Natural killer cell treated with Interleukin-12 subunit alpha and Interleukin-12 subunit beta and Interleukin-15 and Interleukin-18, amount 100 ng/mL, for 72 hours (primary cell): Measurements from ENCODE around the gene GRIP2. TPM values are rescaled to one million over a fixed set of nuclear protein-coding genes. Genes with fewer than 3 reads are reported as not detected.
A peak's percentile ranks its signal among the peaks of the same experiment; 100 is the strongest.

Source experiments
- ATAC-seq, 2 donors: fragments of 150-1000 bp; cut with Tn5 transposase in 1 of 2; sonication (Bioruptor Pico), chemical (Tn5 transposase) in 1 of 2; 2 replicates each; pipeline ENCODE4 v1.10.0; 2021
- DNase-seq: peaks from one replicate; pipeline ENCODE4 v3.0.0; 2022; ENCODE audit warnings: low spot score
- H3K27ac Mint-ChIP-seq, 2 donors: 1 replicate in 1 of 2; 2 replicates in 1 of 2; pipeline ENCODE4 v1.8.0; 2022; ENCODE audit warnings: mixed read lengths in 2 of 2, mild to moderate bottlenecking in 1 of 2, moderate library complexity in 1 of 2
- H3K27me3 Mint-ChIP-seq, 2 donors: 1 replicate in 1 of 2; 2 replicates in 1 of 2; pipeline ENCODE4 v1.8.0; 2022; ENCODE audit warnings: mixed read lengths in 2 of 2
- H3K36me3 Mint-ChIP-seq: one replicate; pipeline ENCODE4 v1.8.0; 2022; ENCODE audit warnings: mixed read lengths
- H3K4me1 Mint-ChIP-seq, 2 donors: 1 replicate in 1 of 2; 2 replicates in 1 of 2; pipeline ENCODE4 v1.8.0; 2022; ENCODE audit warnings: low read depth in 2 of 2, mixed read lengths in 2 of 2, mild to moderate bottlenecking in 1 of 2
- H3K4me3 Mint-ChIP-seq: one replicate; pipeline ENCODE4 v1.8.0; 2022; ENCODE audit warnings: mixed read lengths
- H3K9me3 Mint-ChIP-seq: 2 replicates; pipeline ENCODE4 v1.8.0; 2022; ENCODE audit warnings: mixed read lengths
- total RNA-seq, 2 donors: library from RNA; stranded (reverse); gene quantifications; one replicate each; pipeline ENCODE4 v1.2.3, GENCODE V29; 2022

GRIP2 gene
- total RNA-seq, 2 donors from 2014 or later: not detected

DNA sequence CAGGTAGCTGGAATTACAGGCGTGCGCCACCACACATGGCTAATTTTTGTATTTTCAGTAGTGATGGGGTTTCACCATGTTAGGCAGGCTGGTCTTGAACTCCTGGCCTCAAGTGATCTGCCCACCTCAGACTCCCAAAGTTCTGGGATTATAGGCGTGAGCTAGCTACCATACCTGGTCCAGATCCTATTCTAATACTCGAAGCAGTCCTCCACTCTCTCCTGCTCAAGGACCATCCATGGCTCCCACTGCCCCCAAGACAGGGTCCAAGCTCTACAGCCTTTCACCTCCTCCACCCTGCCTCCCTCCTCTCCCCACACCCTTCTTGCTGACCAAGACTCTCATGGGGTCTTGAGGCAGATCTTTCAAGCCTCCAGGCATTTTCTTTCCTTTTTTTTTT, 12.6 kb upstream of the GRIP2 start:
- Mint-ChIP-seq H3K9me3 (no peaks in the 10 kb centered on the region), H3K4me3 (no peak overlapping the region), H3K4me1 (peaks cover 6 to 7% of the 10 kb centered on the region in 2 donors), H3K27me3 (peaks cover 40 to 54% of the 10 kb centered on the region in 2 donors), H3K27ac (no peak overlapping the region), H3K36me3 (no peaks in the 10 kb centered on the region)
- DNase-seq (no peak), ATAC-seq (no peak)

DNA sequence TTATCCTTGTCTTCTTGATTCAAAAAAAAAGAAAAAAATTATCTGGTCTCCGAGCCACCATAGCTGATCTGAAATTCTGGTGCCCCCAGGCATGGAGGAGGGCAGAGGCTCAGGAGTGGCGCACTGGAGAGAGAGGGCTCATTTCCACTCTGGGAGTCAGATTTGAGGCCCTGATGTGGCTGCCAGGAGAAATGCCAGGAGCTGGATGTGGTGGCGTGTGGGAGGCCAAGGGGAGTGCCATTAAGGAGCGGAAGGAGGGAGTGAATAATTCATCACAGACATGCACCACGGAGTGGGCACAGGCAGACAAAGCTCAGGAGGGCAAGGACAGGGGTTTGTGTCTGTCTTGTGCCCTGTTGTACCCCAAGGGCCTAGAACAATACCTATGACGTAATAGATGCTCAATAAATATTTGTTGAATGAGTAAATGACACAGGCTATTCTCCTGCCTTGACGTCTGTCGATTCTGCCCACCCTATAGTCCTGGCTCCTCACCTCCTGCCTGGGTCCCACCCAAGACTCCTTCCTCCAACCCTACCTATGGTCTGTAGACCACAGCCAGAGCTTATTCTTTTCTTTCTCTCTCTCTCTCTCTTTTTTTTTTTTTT, 12.0 kb upstream of the GRIP2 start:
- DNase-seq (no peak), ATAC-seq (no peak)
- Mint-ChIP-seq H3K4me1 (peaks cover 6 to 7% of the 10 kb centered on the region in 2 donors), H3K27me3 (peaks cover 42 to 56% of the 10 kb centered on the region in 2 donors), H3K36me3 (no peaks in the 10 kb centered on the region), H3K4me3 (no peak overlapping the region), H3K9me3 (no peaks in the 10 kb centered on the region), H3K27ac (no peak overlapping the region)

DNA sequence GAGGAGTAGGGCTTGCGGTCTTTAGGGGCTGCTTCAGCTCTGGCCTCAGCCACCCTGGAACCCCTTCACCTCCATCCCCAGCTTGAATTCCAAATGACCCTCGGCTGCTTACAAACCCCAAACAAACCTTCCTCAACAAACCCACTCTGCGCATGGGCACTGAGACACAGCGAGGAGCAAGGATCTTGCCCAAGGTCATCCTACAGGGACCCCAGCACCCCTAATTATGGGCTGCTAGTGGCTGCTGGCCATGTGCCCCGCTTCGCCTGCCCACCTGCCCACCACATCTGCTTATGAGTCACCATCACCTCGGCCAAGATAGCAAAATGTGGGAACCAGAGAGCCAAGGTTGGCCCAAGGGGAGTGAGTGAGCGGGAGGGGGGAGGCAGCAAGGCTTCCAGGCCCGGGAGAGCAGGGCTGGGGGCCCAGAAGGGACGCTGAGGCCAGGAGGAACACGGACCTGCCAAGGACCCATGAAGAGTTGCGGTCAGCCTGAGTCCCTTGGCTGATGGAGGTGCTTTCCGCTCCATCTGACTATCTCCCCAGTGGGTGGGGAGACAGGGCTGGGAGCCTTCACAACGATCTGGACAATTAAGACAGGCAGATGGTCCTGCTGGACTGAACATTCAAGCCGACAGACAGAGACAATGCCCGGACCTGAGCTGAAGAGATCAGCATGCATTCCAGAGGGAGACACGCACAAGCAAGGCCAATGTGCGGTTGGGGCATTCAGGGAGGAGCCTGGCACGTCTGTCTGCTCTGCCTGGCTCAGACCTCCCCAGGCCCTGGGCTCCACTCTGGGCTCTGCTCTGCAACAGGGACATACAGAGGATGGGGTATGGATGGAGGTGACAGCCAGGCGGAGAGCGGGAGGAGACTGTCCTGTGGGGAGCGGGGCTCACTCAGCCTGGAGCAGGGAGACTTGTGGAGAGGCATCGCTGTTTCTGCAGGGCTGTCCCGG, 10.8 kb upstream of the GRIP2 start:
- Mint-ChIP-seq H3K9me3 (no peaks in the 10 kb centered on the region), H3K27ac (no peak overlapping the region), H3K27me3 (peaks cover 44 to 58% of the 10 kb centered on the region in 2 donors), H3K36me3 (no peaks in the 10 kb centered on the region), H3K4me3 (no peak overlapping the region), H3K4me1 (peaks cover 4 to 6% of the 10 kb centered on the region in 2 donors)
- ATAC-seq: no peak
- no peak for DNase-seq

DNA sequence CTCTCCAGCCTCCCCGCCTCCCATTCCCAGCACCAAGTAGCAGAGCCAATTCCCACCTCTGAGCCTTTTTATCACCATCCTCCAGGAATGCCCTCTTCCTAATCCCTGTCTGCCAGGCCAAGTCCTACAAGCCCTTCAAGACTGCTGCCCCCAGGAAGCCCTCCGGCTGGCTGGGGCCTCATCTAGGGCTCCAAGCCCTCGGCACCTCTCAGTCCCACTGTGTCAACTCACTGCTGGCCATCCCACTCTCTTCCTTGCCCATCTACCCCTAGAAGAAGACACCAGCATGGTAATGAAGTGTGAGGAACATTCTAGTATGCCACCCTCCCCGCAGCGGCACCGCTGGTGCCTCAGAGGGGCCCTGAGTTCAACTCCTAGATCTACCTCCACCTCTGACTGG, 10.0 kb upstream of the GRIP2 start:
- Mint-ChIP-seq H3K4me1 (peaks cover 0 to under 1% of the 10 kb centered on the region in 2 donors), H3K36me3 (no peaks in the 10 kb centered on the region), H3K4me3 (no peak overlapping the region), H3K27ac (no peak overlapping the region), H3K9me3 (no peaks in the 10 kb centered on the region), H3K27me3 (peaks cover 43 to 52% of the 10 kb centered on the region in 2 donors)
- ATAC-seq (no peak), DNase-seq (no peak)

DNA sequence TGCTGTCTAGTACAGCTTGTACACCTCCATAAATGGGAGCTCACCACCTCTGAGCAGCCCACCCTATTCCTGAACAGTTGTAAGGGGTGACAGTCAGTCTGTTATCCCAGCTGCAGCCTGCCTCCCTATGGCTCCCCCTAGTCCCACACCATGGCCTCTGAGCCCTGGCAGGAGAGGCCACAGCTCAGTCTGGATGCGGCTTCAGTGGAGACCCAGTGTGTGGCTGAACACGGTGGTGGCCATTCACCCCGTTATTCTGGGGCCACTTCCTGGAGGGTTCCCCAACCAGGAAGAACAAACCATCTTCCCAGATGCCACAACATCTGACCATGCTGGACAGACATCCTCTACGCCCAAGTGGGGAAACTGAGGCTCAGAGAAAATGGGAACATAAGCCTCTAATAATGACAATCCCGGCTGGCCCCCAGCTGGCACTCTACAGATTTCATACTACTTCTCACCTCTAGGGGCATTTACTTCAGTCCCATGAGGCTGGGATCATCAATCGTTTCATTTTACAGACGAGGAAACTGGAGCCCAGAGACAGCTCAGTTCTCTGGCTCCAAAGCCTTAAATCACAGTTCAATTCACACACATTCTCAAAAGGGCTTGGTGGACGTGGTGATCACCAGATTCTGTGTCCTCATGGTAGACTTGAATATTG, 9.2 kb upstream of the GRIP2 start:
- H3K27me3 Mint-ChIP-seq: peaks cover 42 to 50% of the 10 kb centered on the region in 2 donors
- no peak for DNase-seq
- no peaks in the 10 kb centered on the region for H3K9me3 Mint-ChIP-seq
- H3K27ac Mint-ChIP-seq: no peak overlapping the region
- no peaks in the 10 kb centered on the region for H3K36me3 Mint-ChIP-seq
- no peak overlapping the region for H3K4me3 Mint-ChIP-seq
- H3K4me1 Mint-ChIP-seq: no peaks in the 10 kb centered on the region
- ATAC-seq: no peak

DNA sequence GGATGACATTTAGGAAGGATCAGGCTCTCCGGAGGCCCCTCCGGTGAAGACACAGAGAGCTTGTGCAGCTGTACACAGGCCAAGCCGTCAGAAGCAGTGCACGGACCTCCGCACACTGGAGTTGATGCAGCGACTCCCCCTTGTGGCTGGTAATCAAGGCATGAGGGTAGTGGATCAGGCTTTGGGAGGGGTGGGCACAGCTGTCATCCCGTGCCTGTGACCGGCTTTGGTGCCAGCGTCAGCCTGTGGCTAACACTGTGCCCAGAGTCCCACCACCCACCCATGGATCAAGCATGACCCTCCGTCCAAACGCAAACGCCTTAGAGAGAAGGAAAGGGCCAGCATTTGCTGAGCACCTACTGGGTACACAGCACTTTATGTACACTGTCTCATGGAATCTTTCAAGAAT, 8.2 kb upstream of the GRIP2 start:
- peaks cover 37 to 42% of the 10 kb centered on the region in 2 donors for H3K27me3 Mint-ChIP-seq
- ATAC-seq (peak in 1 of 2 donors; percentile 40), DNase-seq (no peak)
- no peak overlapping the region for H3K4me3 Mint-ChIP-seq
- no peaks in the 10 kb centered on the region for H3K4me1 Mint-ChIP-seq
- H3K36me3 Mint-ChIP-seq: no peaks in the 10 kb centered on the region
- H3K27ac Mint-ChIP-seq: no peak overlapping the region
- no peaks in the 10 kb centered on the region for H3K9me3 Mint-ChIP-seq

DNA sequence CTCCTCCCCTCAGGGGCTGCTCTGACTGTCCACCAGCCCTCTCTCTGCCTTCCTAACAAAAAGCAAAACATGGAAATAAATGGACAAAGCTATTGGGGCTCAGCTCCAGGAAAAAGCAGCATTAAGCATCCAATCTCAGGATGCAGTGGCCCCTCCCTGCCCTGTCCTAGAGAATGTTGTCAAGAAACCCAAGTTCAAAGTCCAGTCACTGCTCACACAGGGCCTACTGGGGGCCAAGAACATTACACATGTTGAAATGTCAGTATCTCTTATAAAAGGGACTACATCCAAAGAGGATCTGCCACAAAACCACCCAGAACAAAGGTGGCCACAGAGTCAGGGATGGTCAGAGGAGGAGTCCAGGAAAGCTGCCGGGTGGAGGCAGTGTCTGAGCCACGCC, 7.6 kb upstream of the GRIP2 start:
- no peak for ATAC-seq
- no peaks in the 10 kb centered on the region for H3K36me3 Mint-ChIP-seq
- DNase-seq: no peak
- peaks cover 36 to 37% of the 10 kb centered on the region in 2 donors for H3K27me3 Mint-ChIP-seq
- no peak overlapping the region for H3K27ac Mint-ChIP-seq
- H3K4me3 Mint-ChIP-seq: no peak overlapping the region
- no peaks in the 10 kb centered on the region for H3K9me3 Mint-ChIP-seq
- H3K4me1 Mint-ChIP-seq: no peaks in the 10 kb centered on the region

DNA sequence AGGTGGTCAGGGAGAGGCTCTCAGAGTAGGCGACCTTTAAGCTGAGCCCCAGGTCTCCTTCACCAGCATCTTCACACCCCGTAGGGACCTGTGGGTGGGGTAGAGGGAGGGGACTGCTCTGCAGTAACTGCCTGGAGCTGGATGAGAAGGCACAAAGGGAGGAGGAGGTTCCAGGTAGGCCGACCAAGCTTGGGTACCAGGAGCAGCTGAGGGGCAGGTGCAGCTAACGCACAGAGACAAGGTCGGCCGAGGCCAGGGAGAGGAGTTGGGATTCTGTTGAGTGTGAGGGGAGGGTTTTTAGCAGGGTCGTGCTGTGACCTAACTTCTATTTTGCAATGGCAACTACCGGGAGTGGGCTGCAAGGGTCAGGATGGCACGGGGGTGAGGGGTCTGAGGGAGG, 5.9 kb upstream of the GRIP2 start:
- H3K27ac Mint-ChIP-seq: no peak overlapping the region

DNA sequence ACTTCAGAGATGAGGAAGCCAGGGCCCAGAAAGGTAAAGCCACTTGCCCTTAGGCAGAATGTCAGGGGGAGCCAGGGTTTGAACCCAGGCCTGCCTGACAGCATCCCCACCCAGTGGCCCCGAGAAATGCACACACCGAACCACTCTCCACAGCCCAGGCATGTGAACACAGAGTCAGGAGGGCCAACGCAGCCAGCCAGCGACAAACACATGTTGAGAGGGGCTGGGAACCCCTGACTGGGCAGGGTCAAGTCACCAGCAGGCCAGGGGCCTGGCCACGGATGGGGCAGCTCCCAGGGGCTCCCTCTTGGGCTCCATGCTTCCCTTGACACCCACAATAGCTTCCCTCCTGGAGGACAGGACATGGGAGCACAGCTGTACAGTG, 5.1 kb upstream of the GRIP2 start:
- Mint-ChIP-seq H3K36me3 (no peaks in the 10 kb centered on the region), H3K27ac (no peak overlapping the region), H3K4me3 (no peak overlapping the region), H3K9me3 (no peaks in the 10 kb centered on the region), H3K27me3 (peaks cover 28 to 38% of the 10 kb centered on the region in 2 donors), H3K4me1 (no peaks in the 10 kb centered on the region)
- DNase-seq (no peak), ATAC-seq (no peak)

More for the DNA sequence above, 5.9 kb upstream of the GRIP2 start:
- Mint-ChIP-seq H3K4me1 (no peaks in the 10 kb centered on the region), H3K4me3 (no peak overlapping the region), H3K27me3 (peaks cover 35 to 38% of the 10 kb centered on the region in 2 donors), H3K9me3 (no peaks in the 10 kb centered on the region), H3K36me3 (no peaks in the 10 kb centered on the region)
- DNase-seq (no peak), ATAC-seq (no peak)

DNA sequence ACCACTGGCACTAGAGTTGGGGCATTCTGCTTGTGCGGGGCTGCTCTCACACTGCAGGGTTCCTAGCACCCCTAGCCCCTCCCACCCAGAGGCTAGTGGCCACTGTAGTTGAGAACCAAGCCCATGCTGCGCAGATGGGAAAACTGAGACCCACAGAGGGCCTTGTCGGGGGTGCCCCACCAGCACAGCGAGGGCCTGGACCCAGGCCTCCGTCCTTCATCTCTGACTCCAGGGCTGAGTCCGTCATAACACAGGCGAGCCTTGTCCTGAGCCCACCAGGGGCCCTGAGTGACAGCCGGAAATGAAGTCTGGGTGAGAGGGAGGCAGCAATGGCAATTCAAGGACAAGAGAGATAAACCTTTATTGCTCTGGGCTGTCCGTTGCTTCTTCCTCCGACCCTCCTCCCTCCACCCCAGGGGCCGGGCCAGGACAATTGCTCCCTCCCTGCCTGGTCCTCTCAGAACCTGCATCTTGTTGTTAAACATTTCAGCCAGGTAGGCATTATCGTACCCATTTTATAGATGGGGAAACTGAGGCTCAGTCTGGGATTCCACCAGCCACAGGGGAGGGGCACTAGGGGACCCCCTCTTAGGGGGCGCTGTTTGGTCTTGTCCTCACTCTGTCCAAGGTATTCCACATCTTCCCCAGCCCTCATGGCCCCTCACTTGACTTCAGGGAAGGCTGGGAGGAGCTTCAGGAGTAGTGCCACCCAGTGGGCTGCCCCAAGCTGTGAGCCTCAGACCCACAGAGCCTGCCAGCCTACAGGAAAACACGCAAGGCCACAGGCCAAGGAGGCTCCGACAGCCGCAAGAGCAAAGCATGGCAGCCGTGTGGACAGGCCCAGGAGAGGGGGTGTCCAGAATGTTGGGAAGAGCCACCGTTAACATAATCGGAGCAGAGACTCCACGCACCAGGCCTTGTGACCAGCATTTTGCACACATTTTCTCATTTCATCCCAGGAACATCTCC, 4.4 kb upstream of the GRIP2 start:
- H3K27me3 Mint-ChIP-seq: peaks cover 26 to 38% of the 10 kb centered on the region in 2 donors
- no peak for DNase-seq
- H3K4me3 Mint-ChIP-seq: no peak overlapping the region
- no peaks in the 10 kb centered on the region for H3K36me3 Mint-ChIP-seq
- no peaks in the 10 kb centered on the region for H3K4me1 Mint-ChIP-seq
- H3K27ac Mint-ChIP-seq: no peak overlapping the region
- H3K9me3 Mint-ChIP-seq: no peaks in the 10 kb centered on the region
- no peak for ATAC-seq

DNA sequence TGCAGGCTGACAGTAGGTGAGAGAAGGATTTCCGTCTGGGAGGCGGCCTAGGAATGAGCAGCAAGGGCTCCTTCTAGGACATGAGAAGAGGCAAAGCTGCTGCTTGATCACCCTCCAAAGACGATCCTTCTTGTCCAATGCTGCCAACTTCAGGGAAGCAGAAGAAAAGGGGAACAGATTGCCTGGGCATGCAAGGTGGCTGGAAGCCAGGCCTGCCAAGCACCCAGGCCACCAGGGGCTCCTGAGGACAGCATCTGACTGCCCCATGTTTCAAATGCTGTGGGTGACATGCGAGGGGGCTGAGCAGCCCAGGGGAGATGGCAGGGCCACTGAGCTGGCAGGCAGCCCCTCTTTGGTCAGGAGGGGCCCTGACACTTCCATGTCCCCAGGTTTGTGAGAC, 3.3 kb upstream of the GRIP2 start:
- no peak overlapping the region for H3K4me3 Mint-ChIP-seq
- no peak overlapping the region for H3K27ac Mint-ChIP-seq
- no peaks in the 10 kb centered on the region for H3K36me3 Mint-ChIP-seq
- DNase-seq: no peak
- H3K9me3 Mint-ChIP-seq: no peaks in the 10 kb centered on the region
- ATAC-seq: no peak
- no peaks in the 10 kb centered on the region for H3K4me1 Mint-ChIP-seq
- H3K27me3 Mint-ChIP-seq: peaks cover 22 to 30% of the 10 kb centered on the region in 2 donors

DNA sequence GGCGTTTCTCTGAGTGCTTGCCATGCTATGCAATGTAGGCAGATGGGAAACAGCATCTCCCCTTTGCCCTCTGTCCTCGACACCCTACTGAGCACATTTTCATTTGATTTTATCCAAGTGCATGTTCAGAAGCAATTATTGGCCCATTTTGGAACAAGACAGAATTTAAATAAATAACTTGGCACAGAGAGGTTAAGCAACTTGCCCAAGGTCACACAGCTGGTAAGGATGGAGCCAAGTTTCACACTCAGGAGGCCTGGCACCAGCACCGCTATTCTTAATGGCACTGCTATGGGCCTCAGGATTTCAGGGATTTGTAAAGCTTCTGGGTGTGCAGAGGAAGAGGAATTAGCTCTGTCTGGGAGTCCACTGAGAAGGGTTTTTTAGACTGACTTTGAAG, 2.5 kb upstream of the GRIP2 start:
- ATAC-seq (no peak), DNase-seq (no peak)
- peaks cover 18 to 25% of the 10 kb centered on the region in 2 donors for H3K27me3 Mint-ChIP-seq

DNA sequence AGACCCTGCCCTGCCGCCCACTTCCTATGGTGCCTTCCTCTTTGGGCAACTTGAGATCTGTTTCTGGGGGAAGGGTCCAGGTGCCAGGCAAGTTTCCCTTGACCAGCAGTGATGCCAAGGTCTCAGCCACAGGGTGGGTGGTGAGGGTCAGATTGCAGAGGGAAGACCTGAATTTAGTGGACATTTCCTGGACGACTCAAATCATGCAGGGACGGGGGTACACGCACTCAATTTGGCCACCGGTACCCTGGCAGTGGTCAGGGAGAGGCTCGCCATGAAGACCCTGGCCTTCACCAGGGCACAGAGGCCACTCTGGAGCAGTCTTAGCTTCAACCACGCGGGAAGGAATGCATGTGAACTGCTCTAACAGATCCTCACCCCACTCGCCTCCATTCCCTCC, 1.5 kb upstream of the GRIP2 start:
- no peak overlapping the region for H3K27ac Mint-ChIP-seq
- H3K9me3 Mint-ChIP-seq: no peaks in the 10 kb centered on the region
- DNase-seq (no peak), ATAC-seq (no peak)
- no peaks in the 10 kb centered on the region for H3K4me1 Mint-ChIP-seq
- no peak overlapping the region for H3K4me3 Mint-ChIP-seq
- peaks cover 11 to 15% of the 10 kb centered on the region in 2 donors for H3K27me3 Mint-ChIP-seq
- H3K36me3 Mint-ChIP-seq: no peaks in the 10 kb centered on the region

More for the DNA sequence above, 2.5 kb upstream of the GRIP2 start:
- no peak overlapping the region for H3K27ac Mint-ChIP-seq
- H3K4me1 Mint-ChIP-seq: no peaks in the 10 kb centered on the region
- H3K4me3 Mint-ChIP-seq: no peak overlapping the region
- H3K36me3 Mint-ChIP-seq: no peaks in the 10 kb centered on the region
- no peaks in the 10 kb centered on the region for H3K9me3 Mint-ChIP-seq
